Testis (tissue), 3 donors: Measurements from ENCODE around the gene SPRED1. TPM values are rescaled to one million over a fixed set of nuclear protein-coding genes. Genes with fewer than 3 reads are reported as not detected.

Source experiments
- DNase-seq: peaks from one replicate; pipeline ENCODE4 v3.0.0-alpha.2; 2019
- H3K27ac ChIP-seq, 2 donors: fragments of 200-600 bp; sonication (generic); one replicate each; pipeline ENCODE4 v1.5.1; 2019
- H3K27me3 ChIP-seq: fragments of 200-600 bp; sonication (generic); one replicate; pipeline ENCODE4 v1.5.1; 2019
- H3K36me3 ChIP-seq: fragments of 200-600 bp; sonication (generic); one replicate; pipeline ENCODE4 v1.5.1; 2017; ENCODE audit warnings: low read depth; ENCODE audit errors: missing control alignments
- H3K4me1 ChIP-seq: fragments of 200-600 bp; sonication (generic); one replicate; pipeline ENCODE4 v1.5.1; 2019
- H3K4me3 ChIP-seq, 2 donors: fragments of 200-600 bp; sonication (generic); one replicate each; pipeline ENCODE4 v1.5.1; 2017 to 2019
- H3K9me3 ChIP-seq: fragments of 200-600 bp; sonication (generic); one replicate; pipeline ENCODE4 v1.5.1; 2017
- CTCF ChIP-seq, 3 experiments: fragments of 450-650 bp in 2 of 3; fragments of 200-600 bp in 1 of 3; sonication (generic) in 1 of 3; IDR thresholded peaks; one replicate each; pipeline ENCODE4 v1.5.1; 2016 to 2019; ENCODE audit warnings: antibody characterized with exemption in 3 of 3, mild to moderate bottlenecking in 2 of 3, moderate library complexity in 1 of 3
- POLR2A ChIP-seq: fragments of 450-650 bp; IDR thresholded peaks from one replicate; pipeline ENCODE4 v1.6.1; 2017; ENCODE audit warnings: antibody characterized with exemption, mild to moderate bottlenecking, moderate library complexity
- WGBS, 2 donors: methylation state at CpG; one replicate each; pipeline ENCODE4 v1.1.5; 2018; 5-methylcytosine and 5-hydroxymethylcytosine counted together
- intact Hi-C: fragments of 100-400 bp; cut with DNase I; formaldehyde crosslinking; loops from one replicate; pipeline ENCODE4 v1.15.1; 2023; ENCODE audit warnings: low total_unique reads
- polyA plus RNA-seq: library from polyadenylated mRNA; stranded (reverse); fragments of 350-450 nt; fragmentation: Illumina TruSeq; extraction: RNeasy Lipid Tissue Mini Kit (QIAGEN cat#74804); gene quantifications from one replicate; pipeline ENCODE4 v1.2.3, GENCODE V29; 2014; ENCODE audit warnings: low read depth, low replicate concordance; ENCODE audit not compliant: insufficient read depth
- total RNA-seq, 2 donors: library from RNA; depleted of rRNA; stranded (reverse); fragments of >200 nt; gene quantifications; one replicate each; pipeline ENCODE4 v1.2.3, GENCODE V29; 2016

Gene SPRED1
- total and polyA plus RNA-seq, 3 donors from 2014 or later = 9.3 to 14.2 (median 12.9) TPM

- Histone ChIP-seq H3K27ac (no peak overlapping the region), H3K4me3 (no peak overlapping the region), H3K9me3 (no peaks in the 10 kb centered on the region), H3K4me1 (no peaks in the 10 kb centered on the region), H3K36me3 (no peaks in the 10 kb centered on the region), H3K27me3 (no peaks in the 10 kb centered on the region)
- intact Hi-C loops = no loop called here
- WGBS, 2 donors = 61 to 79% methylated on average over 1 of the region's 1 CpG
- TF ChIP-seq POLR2A = no peak
- no peak for TF ChIP-seq CTCF (IDR thresholded peaks at IDR 0.05)
- no peak for DNase-seq
Observed at GRCh38 chr15:38215707-38216106, 36.9 kb upstream of the SPRED1 start.

GRCh38 chr15:38216763-38217162 lies 35.9 kb upstream of the SPRED1 start:
- intact Hi-C loops = no loop called here
- no peaks in the 10 kb centered on the region for H3K36me3 ChIP-seq
- H3K27me3 ChIP-seq = no peaks in the 10 kb centered on the region
- no peak for DNase-seq
- no peaks in the 10 kb centered on the region for H3K9me3 ChIP-seq
- H3K4me3 ChIP-seq = no peak overlapping the region
- no peaks in the 10 kb centered on the region for H3K4me1 ChIP-seq
- 92% methylated on average over 4 of the region's 4 CpGs for WGBS, 2 donors
- no peak overlapping the region for H3K27ac ChIP-seq
- TF ChIP-seq POLR2A = no peak
- no peak for TF ChIP-seq CTCF (IDR thresholded peaks at IDR 0.05)

- Histone ChIP-seq H3K9me3 (no peaks in the 10 kb centered on the region), H3K4me1 (no peaks in the 10 kb centered on the region), H3K36me3 (no peaks in the 10 kb centered on the region), H3K27me3 (no peaks in the 10 kb centered on the region), H3K27ac (no peak overlapping the region), H3K4me3 (no peak overlapping the region)
- 92 to 94% methylated on average over 3 of the region's 3 CpGs for WGBS, 2 donors
- intact Hi-C loops = no loop called here
- no peak for DNase-seq
- TF ChIP-seq CTCF (IDR thresholded peaks at IDR 0.05) = no peak
- no peak for TF ChIP-seq POLR2A
Observed at GRCh38 chr15:38217191-38217595, 35.4 kb upstream of the SPRED1 start.

GRCh38 chr15:38217788-38218609 lies 34.6 kb upstream of the SPRED1 start:
- Histone ChIP-seq H3K4me3 (no peak overlapping the region), H3K36me3 (no peaks in the 10 kb centered on the region), H3K27ac (no peak overlapping the region), H3K9me3 (no peaks in the 10 kb centered on the region), H3K4me1 (no peaks in the 10 kb centered on the region), H3K27me3 (no peaks in the 10 kb centered on the region)
- TF ChIP-seq CTCF (IDR thresholded peaks at IDR 0.05) (no peak), POLR2A (no peak)
- WGBS, 2 donors = 77 to 81% methylated on average over 3 of the region's 3 CpGs
- intact Hi-C loops = no loop called here
- DNase-seq = no peak
